H4 (cell line): Measurements from ENCODE around the gene BUD31. TPM values are rescaled to one million over a fixed set of nuclear protein-coding genes. Genes with fewer than 3 reads are reported as not detected.

Experiments
- total RNA-seq: library from RNA; depleted of rRNA; stranded (reverse); fragments of >200 nt; shearing (Covaris generic); gene quantifications from 2 replicates; pipeline ENCODE4 v1.2.3, GENCODE V29; 2014; rRNA removed

BUD31 gene
- total RNA-seq, 1 experiment from 2014 or later: 186 TPM

Other genes starting within 250 kb of the BUD31 start
- gene KPNA7, start 200.9 kb upstream of the BUD31 start, total RNA-seq: not detected in 2 replicates
- 0.15 TPM in 1 of 2 replicates, not detected in the other for gene MYH16, start 136.1 kb upstream of the BUD31 start, total RNA-seq
- gene ARPC1A, start 83.1 kb upstream of the BUD31 start, total RNA-seq: 207 and 218 TPM in 2 replicates
- gene ARPC1B, start 34.2 kb upstream of the BUD31 start, total RNA-seq: 495 and 596 TPM in 2 replicates
- gene PDAP1, start 372 bp upstream of the BUD31 start, total RNA-seq: 147 and 170 TPM in 2 replicates
- gene PTCD1, start 29.8 kb downstream of the BUD31 start, total RNA-seq: 3.5 and 4.8 TPM in 2 replicates
- 30.5 and 32.6 TPM in 2 replicates for gene CPSF4, start 30.0 kb downstream of the BUD31 start, total RNA-seq
- 1,624 and 1,916 TPM in 2 replicates for gene ATP5MF, start 57.2 kb downstream of the BUD31 start, total RNA-seq
- gene ZNF789, start 63.9 kb downstream of the BUD31 start, total RNA-seq: 2.0 and 2.7 TPM in 2 replicates
- 17.0 and 20.8 TPM in 2 replicates for gene ZNF394, start 91.3 kb downstream of the BUD31 start, total RNA-seq
- gene ZKSCAN5, start 95.7 kb downstream of the BUD31 start, total RNA-seq: 13.6 and 14.7 TPM in 2 replicates
- 9.8 and 11.3 TPM in 2 replicates for gene FAM200A, start 143.1 kb downstream of the BUD31 start, total RNA-seq
- gene ZNF655, start 149.7 kb downstream of the BUD31 start, total RNA-seq: 36.4 and 51.2 TPM in 2 replicates
- gene TMEM225B, start 189.3 kb downstream of the BUD31 start, total RNA-seq: 0.19 and 1.6 TPM in 2 replicates
- gene ZSCAN25, start 208.0 kb downstream of the BUD31 start, total RNA-seq: 6.9 and 14.2 TPM in 2 replicates